K562 (cell line): ENCODE data around the gene UGT2B7. TPM values are rescaled to one million over a fixed set of nuclear protein-coding genes. Genes with fewer than 3 reads are reported as not detected.

Source experiments
- ATAC-seq: fragments of 200-7000 bp; cut with Tn5 transposase; 3 replicates; pipeline ENCODE4 v1.9.1; 2020; ENCODE audit warnings: moderate library complexity
- BruUV-seq: library from RNA; stranded (reverse); fragments of 400-500 nt; replicated peaks from 2 replicates; lab custom pipeline; 2021; lab: Mats Ljungman, UMichigan
- CTCF ChIA-PET: fragments of 300-600 bp; formaldehyde crosslinking; extraction: SDS; loops from one replicate; lab custom pipeline; 2021; ENCODE audit warnings: low intra/inter-chr PET ratio; lab: Yijun Ruan, JAX
- POLR2A ChIA-PET: fragments of 300-600, 350-650 bp; sonication (Branson Sonifier 250); formaldehyde crosslinking; extraction: SDS; loops from one replicate; lab custom pipeline; 2021; ENCODE audit warnings: antibody characterized with exemption, inconsistent platforms; lab: Yijun Ruan, JAX
- DNase-seq, 4 experiments: peaks; one replicate each; pipeline versions ENCODE4 v3.0.0 to v3.0.0-alpha.2; 2011 to 2018; ENCODE audit warnings: low spot score in 3 of 4, mixed read lengths in 3 of 4; ENCODE audit errors: extremely low read depth in 1 of 4
- FAIRE-seq: peaks from 2 replicates; lab custom pipeline; 2011; peaks lifted over from hg19 to GRCh38; lab: Jason Lieb, UNC
- H2AFZ ChIP-seq: 2 replicates; pipeline ENCODE4 v1.6.0; 2011; ENCODE audit warnings: low read depth, low read length, control low read depth, inconsistent platforms
- H3K27ac ChIP-seq: fragments of 200-600 bp; 3 replicates; pipeline ENCODE4 v1.8.0; 2011; ENCODE audit warnings: low read depth, mild to moderate bottlenecking, control low read depth, inconsistent platforms, low read length, moderate library complexity, mixed read lengths; ENCODE audit errors: extremely low read depth
- H3K27me3 ChIP-seq, 2 experiments: fragments of 300-600 bp in 1 of 2; 2 replicates in 1 of 2; 3 replicates in 1 of 2; pipeline versions ENCODE4 v1.6.0 to v1.8.0; 2011; ENCODE audit warnings: inconsistent platforms in 2 of 2, low read length in 2 of 2, mild to moderate bottlenecking in 1 of 2, mixed read lengths in 1 of 2, moderate library complexity in 1 of 2; ENCODE audit not compliant: control insufficient read depth in 2 of 2, insufficient read depth in 2 of 2
- H3K36me3 ChIP-seq: fragments of 300-600 bp; 3 replicates; pipeline ENCODE4 v1.8.0; 2011; ENCODE audit warnings: mild to moderate bottlenecking, low read length, inconsistent platforms; ENCODE audit not compliant: control insufficient read depth, insufficient read depth
- H3K4me1 ChIP-seq, 2 experiments: fragments of 200-600 bp in 1 of 2; replicated peaks in 1 of 2; 2 replicates in 1 of 2; 3 replicates in 1 of 2; pipeline versions ENCODE4 v1.5.1 to v1.8.0; 2011; ENCODE audit warnings: inconsistent platforms in 2 of 2, low read length in 2 of 2, mild to moderate bottlenecking in 1 of 2, mixed read lengths in 1 of 2, moderate library complexity in 1 of 2; ENCODE audit not compliant: control insufficient read depth in 2 of 2, insufficient read depth in 2 of 2
- H3K4me2 ChIP-seq: 2 replicates; pipeline ENCODE4 v1.6.1; 2011; ENCODE audit warnings: low read length, control low read depth, inconsistent platforms, mixed read lengths; ENCODE audit not compliant: insufficient read depth
- H3K4me3 ChIP-seq: fragments of 200-600 bp; sonication (generic), shearing (Covaris generic); 2 replicates; pipeline ENCODE4 v1.5.1; 2016; ENCODE audit warnings: control low read depth, inconsistent platforms
- H3K79me2 ChIP-seq: fragments of 200-600 bp; 3 replicates; pipeline ENCODE4 v1.8.0; 2011; ENCODE audit warnings: low read length, inconsistent platforms; ENCODE audit not compliant: control insufficient read depth, insufficient read depth
- H3K9ac ChIP-seq, 2 experiments: 2 replicates each; pipeline versions ENCODE4 v1.6.0 to v1.6.1; 2011; ENCODE audit warnings: low read depth in 2 of 2, low read length in 2 of 2, control low read depth in 1 of 2, inconsistent platforms in 1 of 2, mild to moderate bottlenecking in 1 of 2, mixed read lengths in 1 of 2; ENCODE audit not compliant: insufficient read depth in 1 of 2
- H3K9me1 ChIP-seq: one replicate; pipeline ENCODE4 v1.6.0; 2011; ENCODE audit warnings: inconsistent platforms, mild to moderate bottlenecking, low read length, moderate library complexity; ENCODE audit not compliant: control insufficient read depth, insufficient read depth
- H3K9me3 ChIP-seq: replicated peaks from 2 replicates; pipeline ENCODE4 v1.5.1; 2011; ENCODE audit warnings: low read depth, low read length, inconsistent platforms; ENCODE audit not compliant: control insufficient read depth, insufficient read depth
- H4K20me1 ChIP-seq: replicated peaks from 2 replicates; pipeline ENCODE4 v1.6.1; 2011; ENCODE audit warnings: low read length, inconsistent platforms, mixed read lengths; ENCODE audit not compliant: control insufficient read depth, insufficient read depth
- RBM39 ChIP-seq: fragments of 200-400 bp; formaldehyde crosslinking; optimal IDR thresholded peaks from 2 replicates; pipeline ENCODE3; 2018; ENCODE audit warnings: low read depth, low read length
- in situ Hi-C: fragments of 300-500 bp; cut with MboI; formaldehyde crosslinking; loops from 4 replicates; pipeline ENCODE4 v1.15.0; 2018; ENCODE audit warnings: inconsistent platforms, mixed read lengths
- intact Hi-C: fragments of 100-400 bp; cut with micrococcal nuclease; formaldehyde crosslinking; loops from 2 replicates; pipeline ENCODE4 v1.14.2; 2022
- polyA plus RNA-seq, 8 experiments: library from polyadenylated mRNA; depleted of rRNA in 4 of 8; stranded (reverse) in 5 of 8; unstranded in 3 of 8; fragments of >200 nt; fragmentation: Nextera tagmentation in 2 of 8; fragmentation: Illumina TruSeq in 1 of 8; extraction: Ambion mirVana in 2 of 8; extraction: Trizol in 1 of 8; gene quantifications; 2 replicates each; pipeline versions ENCODE4 v1.2.1 to v1.2.3, GENCODE V29; 2011 to 2014; ENCODE audit warnings: inconsistent platforms in 1 of 8, missing spikeins in 1 of 8
- total RNA-seq, 7 experiments: library from RNA; depleted of rRNA in 6 of 7; stranded (reverse); fragments of >200 nt in 6 of 7; fragmentation: Illumina TruSeq in 2 of 7; extraction: Trizol in 2 of 7; gene quantifications; 2 replicates each; pipeline versions ENCODE4 v1.2.1 to v1.2.3, GENCODE V29; 2011 to 2021; ENCODE audit warnings: low replicate concordance in 1 of 7
- TF ChIP-seq, protein P1 (sequence below): fragments of 250-450 bp; sonication (Bioruptor Pico); IDR thresholded peaks from 2 replicates; pipeline ENCODE4 v1.4.0; 2020
- TF ChIP-seq, protein P2 (sequence below): fragments of 200-600 bp; sonication (generic); IDR thresholded peaks from one replicate; pipeline ENCODE4 v1.6.1; 2012; ENCODE audit warnings: mild to moderate bottlenecking, low read depth, low read length, inconsistent platforms

UGT2B7 gene
- total and polyA plus RNA-seq, 9 of the 15 experiments (the other 6 are each of a cell fraction or from before 2014, with no cell fraction given): 0.04 to 0.18 (median 0.14) TPM; not detected in 5

DNA sequence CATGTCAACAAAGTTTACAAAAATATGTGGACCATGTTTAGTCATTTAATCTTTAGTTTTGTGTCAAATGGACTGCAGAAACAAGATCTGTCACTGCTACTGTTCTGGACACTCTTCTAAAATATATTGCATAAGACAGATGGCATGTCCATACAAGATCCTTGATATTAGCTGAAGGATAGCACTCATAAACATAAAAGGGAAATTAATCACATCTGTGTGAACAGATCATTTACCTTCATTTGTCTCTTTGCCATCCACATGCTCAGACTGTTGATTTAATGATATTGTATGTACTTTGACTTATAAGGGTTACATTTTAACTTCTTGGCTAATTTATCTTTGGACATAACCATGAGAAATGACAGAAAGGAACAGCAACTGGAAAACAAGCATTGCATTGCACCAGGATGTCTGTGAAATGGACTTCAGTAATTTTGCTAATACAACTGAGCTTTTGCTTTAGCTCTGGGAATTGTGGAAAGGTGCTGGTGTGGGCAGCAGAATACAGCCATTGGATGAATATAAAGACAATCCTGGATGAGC, at the start of gene UGT2B7 (continued):
- TF ChIP-seq, protein P1, sequence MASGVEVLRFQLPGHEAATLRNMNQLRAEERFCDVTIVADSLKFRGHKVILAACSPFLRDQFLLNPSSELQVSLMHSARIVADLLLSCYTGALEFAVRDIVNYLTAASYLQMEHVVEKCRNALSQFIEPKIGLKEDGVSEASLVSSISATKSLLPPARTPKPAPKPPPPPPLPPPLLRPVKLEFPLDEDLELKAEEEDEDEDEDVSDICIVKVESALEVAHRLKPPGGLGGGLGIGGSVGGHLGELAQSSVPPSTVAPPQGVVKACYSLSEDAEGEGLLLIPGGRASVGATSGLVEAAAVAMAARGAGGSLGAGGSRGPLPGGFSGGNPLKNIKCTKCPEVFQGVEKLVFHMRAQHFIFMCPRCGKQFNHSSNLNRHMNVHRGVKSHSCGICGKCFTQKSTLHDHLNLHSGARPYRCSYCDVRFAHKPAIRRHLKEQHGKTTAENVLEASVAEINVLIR: no peak
- TF ChIP-seq, all 486 proteins: peak for 0

DNA sequence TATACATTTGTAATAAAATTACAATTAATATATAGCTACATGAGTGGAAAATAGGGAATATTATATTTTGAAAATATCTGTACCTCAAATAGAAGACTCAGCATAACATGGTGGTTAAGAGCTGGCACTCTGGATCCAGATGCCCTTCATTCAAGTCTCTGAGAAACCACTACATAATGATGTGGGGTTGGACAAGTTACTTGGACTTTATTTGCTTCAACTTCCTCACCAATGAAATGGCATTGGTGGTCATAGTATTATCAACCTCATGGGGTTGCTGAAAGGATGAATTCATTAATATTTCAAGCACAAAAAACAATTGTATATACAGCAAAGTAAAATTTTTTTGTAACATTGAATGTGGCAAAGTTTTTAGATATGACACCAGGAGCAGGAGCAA, 46.4 kb upstream of the UGT2B7 start:
- POLR2A ChIA-PET: no interaction called here
- no peaks in the 10 kb centered on the region for H4K20me1 ChIP-seq
- no peak overlapping the region for H3K4me2 ChIP-seq
- DNase-seq (no peak), ATAC-seq (no peak), FAIRE-seq (no peak)
- H3K4me3 ChIP-seq: no peak overlapping the region
- CTCF ChIA-PET: no interaction called here
- H2AFZ ChIP-seq: no peak overlapping the region
- no TSS peak for BruUV-seq
- no peaks in the 10 kb centered on the region for H3K4me1 ChIP-seq
- TF ChIP-seq RBM39: no peak
- TF ChIP-seq, protein P2, sequence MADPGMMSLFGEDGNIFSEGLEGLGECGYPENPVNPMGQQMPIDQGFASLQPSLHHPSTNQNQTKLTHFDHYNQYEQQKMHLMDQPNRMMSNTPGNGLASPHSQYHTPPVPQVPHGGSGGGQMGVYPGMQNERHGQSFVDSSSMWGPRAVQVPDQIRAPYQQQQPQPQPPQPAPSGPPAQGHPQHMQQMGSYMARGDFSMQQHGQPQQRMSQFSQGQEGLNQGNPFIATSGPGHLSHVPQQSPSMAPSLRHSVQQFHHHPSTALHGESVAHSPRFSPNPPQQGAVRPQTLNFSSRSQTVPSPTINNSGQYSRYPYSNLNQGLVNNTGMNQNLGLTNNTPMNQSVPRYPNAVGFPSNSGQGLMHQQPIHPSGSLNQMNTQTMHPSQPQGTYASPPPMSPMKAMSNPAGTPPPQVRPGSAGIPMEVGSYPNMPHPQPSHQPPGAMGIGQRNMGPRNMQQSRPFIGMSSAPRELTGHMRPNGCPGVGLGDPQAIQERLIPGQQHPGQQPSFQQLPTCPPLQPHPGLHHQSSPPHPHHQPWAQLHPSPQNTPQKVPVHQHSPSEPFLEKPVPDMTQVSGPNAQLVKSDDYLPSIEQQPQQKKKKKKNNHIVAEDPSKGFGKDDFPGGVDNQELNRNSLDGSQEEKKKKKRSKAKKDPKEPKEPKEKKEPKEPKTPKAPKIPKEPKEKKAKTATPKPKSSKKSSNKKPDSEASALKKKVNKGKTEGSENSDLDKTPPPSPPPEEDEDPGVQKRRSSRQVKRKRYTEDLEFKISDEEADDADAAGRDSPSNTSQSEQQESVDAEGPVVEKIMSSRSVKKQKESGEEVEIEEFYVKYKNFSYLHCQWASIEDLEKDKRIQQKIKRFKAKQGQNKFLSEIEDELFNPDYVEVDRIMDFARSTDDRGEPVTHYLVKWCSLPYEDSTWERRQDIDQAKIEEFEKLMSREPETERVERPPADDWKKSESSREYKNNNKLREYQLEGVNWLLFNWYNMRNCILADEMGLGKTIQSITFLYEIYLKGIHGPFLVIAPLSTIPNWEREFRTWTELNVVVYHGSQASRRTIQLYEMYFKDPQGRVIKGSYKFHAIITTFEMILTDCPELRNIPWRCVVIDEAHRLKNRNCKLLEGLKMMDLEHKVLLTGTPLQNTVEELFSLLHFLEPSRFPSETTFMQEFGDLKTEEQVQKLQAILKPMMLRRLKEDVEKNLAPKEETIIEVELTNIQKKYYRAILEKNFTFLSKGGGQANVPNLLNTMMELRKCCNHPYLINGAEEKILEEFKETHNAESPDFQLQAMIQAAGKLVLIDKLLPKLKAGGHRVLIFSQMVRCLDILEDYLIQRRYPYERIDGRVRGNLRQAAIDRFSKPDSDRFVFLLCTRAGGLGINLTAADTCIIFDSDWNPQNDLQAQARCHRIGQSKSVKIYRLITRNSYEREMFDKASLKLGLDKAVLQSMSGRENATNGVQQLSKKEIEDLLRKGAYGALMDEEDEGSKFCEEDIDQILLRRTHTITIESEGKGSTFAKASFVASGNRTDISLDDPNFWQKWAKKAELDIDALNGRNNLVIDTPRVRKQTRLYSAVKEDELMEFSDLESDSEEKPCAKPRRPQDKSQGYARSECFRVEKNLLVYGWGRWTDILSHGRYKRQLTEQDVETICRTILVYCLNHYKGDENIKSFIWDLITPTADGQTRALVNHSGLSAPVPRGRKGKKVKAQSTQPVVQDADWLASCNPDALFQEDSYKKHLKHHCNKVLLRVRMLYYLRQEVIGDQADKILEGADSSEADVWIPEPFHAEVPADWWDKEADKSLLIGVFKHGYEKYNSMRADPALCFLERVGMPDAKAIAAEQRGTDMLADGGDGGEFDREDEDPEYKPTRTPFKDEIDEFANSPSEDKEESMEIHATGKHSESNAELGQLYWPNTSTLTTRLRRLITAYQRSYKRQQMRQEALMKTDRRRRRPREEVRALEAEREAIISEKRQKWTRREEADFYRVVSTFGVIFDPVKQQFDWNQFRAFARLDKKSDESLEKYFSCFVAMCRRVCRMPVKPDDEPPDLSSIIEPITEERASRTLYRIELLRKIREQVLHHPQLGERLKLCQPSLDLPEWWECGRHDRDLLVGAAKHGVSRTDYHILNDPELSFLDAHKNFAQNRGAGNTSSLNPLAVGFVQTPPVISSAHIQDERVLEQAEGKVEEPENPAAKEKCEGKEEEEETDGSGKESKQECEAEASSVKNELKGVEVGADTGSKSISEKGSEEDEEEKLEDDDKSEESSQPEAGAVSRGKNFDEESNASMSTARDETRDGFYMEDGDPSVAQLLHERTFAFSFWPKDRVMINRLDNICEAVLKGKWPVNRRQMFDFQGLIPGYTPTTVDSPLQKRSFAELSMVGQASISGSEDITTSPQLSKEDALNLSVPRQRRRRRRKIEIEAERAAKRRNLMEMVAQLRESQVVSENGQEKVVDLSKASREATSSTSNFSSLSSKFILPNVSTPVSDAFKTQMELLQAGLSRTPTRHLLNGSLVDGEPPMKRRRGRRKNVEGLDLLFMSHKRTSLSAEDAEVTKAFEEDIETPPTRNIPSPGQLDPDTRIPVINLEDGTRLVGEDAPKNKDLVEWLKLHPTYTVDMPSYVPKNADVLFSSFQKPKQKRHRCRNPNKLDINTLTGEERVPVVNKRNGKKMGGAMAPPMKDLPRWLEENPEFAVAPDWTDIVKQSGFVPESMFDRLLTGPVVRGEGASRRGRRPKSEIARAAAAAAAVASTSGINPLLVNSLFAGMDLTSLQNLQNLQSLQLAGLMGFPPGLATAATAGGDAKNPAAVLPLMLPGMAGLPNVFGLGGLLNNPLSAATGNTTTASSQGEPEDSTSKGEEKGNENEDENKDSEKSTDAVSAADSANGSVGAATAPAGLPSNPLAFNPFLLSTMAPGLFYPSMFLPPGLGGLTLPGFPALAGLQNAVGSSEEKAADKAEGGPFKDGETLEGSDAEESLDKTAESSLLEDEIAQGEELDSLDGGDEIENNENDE: no peak
- no peaks in the 10 kb centered on the region for H3K27me3 ChIP-seq
- in situ Hi-C loops: no loop called here
- H3K9me1 ChIP-seq: no peaks in the 10 kb centered on the region
- no peak overlapping the region for H3K9ac ChIP-seq
- no peaks in the 10 kb centered on the region for H3K9me3 ChIP-seq
- no peaks in the 10 kb centered on the region for H3K79me2 ChIP-seq
- intact Hi-C loops: no loop called here
- no peaks in the 10 kb centered on the region for H3K36me3 ChIP-seq
- H3K27ac ChIP-seq: no peak overlapping the region
